Endodermal cell (in vitro differentiated cells): Measurements from ENCODE around the gene PMM2. TPM values are rescaled to one million over a fixed set of nuclear protein-coding genes. Genes with fewer than 3 reads are reported as not detected.
"Not testable (repeated sequence)": the region's sequence is repeated elsewhere in the genome, so short reads cannot be mapped to it uniquely, and the experiment has no call there.

ENCODE experiments used
- DNase-seq: peaks from one replicate; pipeline ENCODE4 v3.0.0-alpha.2; 2017
- H3K27ac ChIP-seq: 2 replicates; pipeline ENCODE4 v1.5.1; 2013; ENCODE audit warnings: mild to moderate bottlenecking, low read depth, low read length, moderate library complexity
- H3K27me3 ChIP-seq: 2 replicates; pipeline ENCODE4 v1.6.1; 2013; ENCODE audit warnings: mild to moderate bottlenecking, low read length, moderate library complexity; ENCODE audit not compliant: insufficient read depth, control insufficient read depth, poor library complexity, severe bottlenecking
- H3K36me3 ChIP-seq: 2 replicates; pipeline ENCODE4 v1.7.0; 2013; ENCODE audit warnings: mild to moderate bottlenecking, low read length, moderate library complexity; ENCODE audit not compliant: control insufficient read depth, insufficient read depth
- H3K4me1 ChIP-seq: one replicate; pipeline ENCODE4 v1.7.0; 2013; ENCODE audit warnings: low read length; ENCODE audit not compliant: control insufficient read depth, insufficient read depth
- H3K4me3 ChIP-seq: 2 replicates; pipeline ENCODE4 v1.5.1; 2013; ENCODE audit warnings: mild to moderate bottlenecking, low read length, moderate library complexity
- H3K9ac ChIP-seq: 2 replicates; pipeline ENCODE4 v1.6.1; 2013; ENCODE audit warnings: mild to moderate bottlenecking, low read length, moderate library complexity; ENCODE audit not compliant: poor library complexity, severe bottlenecking; ENCODE audit errors: extremely low read depth
- H3K9me3 ChIP-seq: 2 replicates; pipeline ENCODE4 v1.6.1; 2013; ENCODE audit warnings: mild to moderate bottlenecking, low read length, moderate library complexity; ENCODE audit not compliant: control insufficient read depth
- H3K27ac Mint-ChIP-seq: 2 replicates; pipeline ENCODE4 v1.8.0; 2020; ENCODE audit warnings: mixed read lengths
- H3K27me3 Mint-ChIP-seq: 2 replicates; pipeline ENCODE4 v1.8.0; 2021; ENCODE audit warnings: mild to moderate bottlenecking, mixed read lengths; ENCODE audit not compliant: insufficient read depth
- H3K36me3 Mint-ChIP-seq: 2 replicates; pipeline ENCODE4 v1.8.0; 2020; ENCODE audit warnings: low read depth, mixed read lengths
- H3K4me1 Mint-ChIP-seq: 2 replicates; pipeline ENCODE4 v1.8.0; 2020; ENCODE audit warnings: mixed read lengths
- H3K4me3 Mint-ChIP-seq: 2 replicates; pipeline ENCODE4 v1.8.0; 2020; ENCODE audit warnings: mild to moderate bottlenecking, moderate library complexity, mixed read lengths
- H3K9me3 Mint-ChIP-seq: 2 replicates; pipeline ENCODE4 v1.8.0; 2020; ENCODE audit warnings: mild to moderate bottlenecking, mixed read lengths
- CTCF ChIP-seq: fragments of 200-600 bp; sonication (generic); conservative IDR thresholded peaks from 2 replicates; pipeline ENCODE4 v1.5.0; 2021; ENCODE audit warnings: antibody characterized with exemption, mild to moderate bottlenecking
- WGBS, 2 experiments: methylation state at CpG; one replicate each; pipeline versions ENCODE4 v1.1.5 to v1.1.7; 2013; ENCODE audit warnings: missing lambda C conversion rate in 2 of 2, mixed read lengths in 1 of 2; ENCODE audit not compliant: insufficient coverage in 1 of 2, insufficient read length in 1 of 2; 5-methylcytosine and 5-hydroxymethylcytosine counted together
- total RNA-seq, 2 donors: library from RNA; stranded (reverse); fragmentation: NEBNext Ultra II Directional in 1 of 2; extraction: Animal tissue kit (Norgen Biotek cat#: 25700) in 1 of 2; gene quantifications; 2 replicates in 1 of 2; 3 replicates in 1 of 2; pipeline ENCODE4 v1.2.1, GENCODE V29; 2021

Gene PMM2
- total RNA-seq, 2 donors from 2014 or later: 47.6 to 48.2 TPM

DNA sequence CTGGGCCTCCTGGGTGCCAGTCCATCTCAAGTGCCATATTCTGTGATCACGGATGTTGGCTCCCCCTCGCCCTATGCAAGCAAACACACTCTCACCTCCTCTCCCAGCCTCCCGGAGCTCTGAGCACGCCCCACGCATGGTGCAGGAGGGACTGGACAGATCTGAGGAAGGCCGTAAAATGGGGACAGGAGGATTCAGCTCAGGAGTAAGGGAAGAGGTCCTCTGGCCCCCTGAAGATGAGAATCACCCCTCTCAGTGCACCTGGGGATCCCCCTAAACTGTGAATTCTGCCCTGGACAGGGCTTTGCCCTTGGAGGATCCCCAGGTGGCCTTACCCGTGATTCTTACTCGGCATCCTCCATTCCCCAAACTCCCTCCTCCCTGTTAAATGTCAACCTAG lies 15.8 kb upstream of the PMM2 start:
- Mint-ChIP-seq H3K27ac (no peak overlapping the region), H3K9me3 (peaks cover 3% of the 10 kb centered on the region), H3K4me3 (no peak overlapping the region), H3K36me3 (peaks cover 8% of the 10 kb centered on the region), H3K27me3 (peaks cover 26% of the 10 kb centered on the region), H3K4me1 (peaks cover 15% of the 10 kb centered on the region)
- no peaks in the 10 kb centered on the region for H3K9me3 ChIP-seq
- no peak overlapping the region for H3K4me3 ChIP-seq
- H3K27ac ChIP-seq: no peak overlapping the region
- 90 to 91% methylated on average over 5 to 8 of the region's 8 CpGs for WGBS, 2 experiments
- no peak for DNase-seq
- no peaks in the 10 kb centered on the region for H3K27me3 ChIP-seq
- no peaks in the 10 kb centered on the region for H3K36me3 ChIP-seq
- no peak overlapping the region for H3K9ac ChIP-seq
- no peak for TF ChIP-seq CTCF
- H3K4me1 ChIP-seq: no peaks in the 10 kb centered on the region

DNA sequence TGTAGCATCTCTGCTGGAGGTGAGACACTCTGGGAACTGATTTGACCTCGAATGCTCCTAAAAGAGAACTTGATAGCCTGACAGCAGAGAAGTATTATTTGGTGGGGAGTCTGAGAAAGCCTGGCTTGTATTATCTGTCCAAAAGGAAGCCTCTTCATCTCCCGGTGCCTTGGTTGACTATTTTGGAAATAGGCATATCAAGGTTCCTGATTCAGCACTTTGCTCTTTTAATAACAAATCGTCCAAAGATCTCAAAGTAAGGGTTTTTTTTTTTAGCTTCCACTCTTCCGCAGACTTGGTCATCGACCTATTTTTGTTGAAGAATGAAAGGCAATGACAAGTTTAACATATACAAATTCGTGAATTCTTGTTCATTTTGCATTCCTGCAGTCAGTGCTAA lies 15.0 kb upstream of the PMM2 start:
- no peak overlapping the region for H3K4me3 ChIP-seq
- 87 to 88% methylated on average over 6 of the region's 6 CpGs for WGBS, 2 experiments
- peaks cover 26% of the 10 kb centered on the region for H3K27me3 Mint-ChIP-seq

DNA sequence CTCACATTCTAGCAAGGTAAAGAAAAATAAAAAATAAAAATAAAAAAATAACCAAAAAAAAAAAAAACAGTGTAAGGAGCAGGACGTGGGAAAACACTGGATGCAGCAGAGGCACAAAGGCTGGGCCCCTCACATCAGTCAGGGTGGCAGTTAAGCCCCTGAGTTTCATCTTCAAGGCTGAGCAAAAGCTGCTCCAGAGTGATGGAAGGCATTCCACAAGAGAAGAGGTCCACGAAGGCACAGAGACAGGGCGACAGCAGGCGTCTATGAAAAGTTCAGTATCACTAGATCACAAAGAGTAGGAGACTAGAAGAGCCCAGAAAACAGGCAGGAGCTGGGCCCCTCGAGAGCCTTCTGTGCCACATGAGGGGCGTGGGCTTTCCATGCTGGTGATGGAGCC lies 12.2 kb upstream of the PMM2 start:
- Mint-ChIP-seq H3K36me3 (no peaks in the 10 kb centered on the region), H3K9me3 (no peaks in the 10 kb centered on the region), H3K4me1 (peaks cover 15% of the 10 kb centered on the region), H3K4me3 (no peak overlapping the region), H3K27ac (no peak overlapping the region), H3K27me3 (peaks cover 21% of the 10 kb centered on the region)
- H3K27ac ChIP-seq: no peak overlapping the region
- no peaks in the 10 kb centered on the region for H3K27me3 ChIP-seq
- no peaks in the 10 kb centered on the region for H3K36me3 ChIP-seq
- no peak for DNase-seq
- TF ChIP-seq CTCF: no peak
- no peak overlapping the region for H3K9ac ChIP-seq
- WGBS, 2 experiments: 92 to 93% methylated on average over 6 of the region's 6 CpGs
- no peak overlapping the region for H3K4me3 ChIP-seq
- no peaks in the 10 kb centered on the region for H3K9me3 ChIP-seq
- H3K4me1 ChIP-seq: no peaks in the 10 kb centered on the region

More for the DNA sequence above, 15.0 kb upstream of the PMM2 start:
- Histone ChIP-seq H3K27me3 (no peaks in the 10 kb centered on the region), H3K4me1 (no peaks in the 10 kb centered on the region), H3K9me3 (no peaks in the 10 kb centered on the region), H3K36me3 (no peaks in the 10 kb centered on the region), H3K27ac (no peak overlapping the region), H3K9ac (no peak overlapping the region)
- no peaks in the 10 kb centered on the region for H3K9me3 Mint-ChIP-seq
- peaks cover 15% of the 10 kb centered on the region for H3K4me1 Mint-ChIP-seq
- no peak overlapping the region for H3K27ac Mint-ChIP-seq
- no peak for DNase-seq
- no peak overlapping the region for H3K4me3 Mint-ChIP-seq
- H3K36me3 Mint-ChIP-seq: peaks cover 3% of the 10 kb centered on the region
- no peak for TF ChIP-seq CTCF

DNA sequence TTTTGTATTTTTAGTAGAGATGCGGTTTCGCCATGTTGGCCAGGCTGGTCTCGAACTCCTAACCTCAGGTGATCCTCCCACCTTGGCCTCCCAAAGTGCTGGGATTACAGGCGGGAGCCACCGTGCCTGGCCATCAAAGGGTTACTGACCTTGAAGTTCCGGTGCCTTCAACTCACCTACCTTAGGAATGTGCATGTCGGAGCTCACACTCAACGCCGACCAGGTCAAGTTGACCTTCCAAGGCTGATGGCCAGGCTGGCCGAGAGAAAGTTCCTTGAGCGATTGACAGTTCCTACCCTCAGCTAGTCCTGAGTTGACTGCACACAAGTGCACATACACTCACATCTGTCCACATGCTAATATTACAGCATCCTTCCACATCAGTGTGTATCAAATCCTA lies 11.3 kb upstream of the PMM2 start:
- not testable (repeated sequence) for H3K27ac Mint-ChIP-seq, H3K9ac ChIP-seq, H3K9me3 Mint-ChIP-seq, H3K9me3 ChIP-seq, DNase-seq, H3K36me3 Mint-ChIP-seq, H3K4me3 Mint-ChIP-seq, H3K36me3 ChIP-seq, H3K27me3 ChIP-seq, H3K4me1 ChIP-seq, H3K27ac ChIP-seq, H3K4me3 ChIP-seq
- Mint-ChIP-seq H3K4me1 (peaks cover 15% of the 10 kb centered on the region), H3K27me3 (peaks cover 14% of the 10 kb centered on the region)
- WGBS, 2 experiments: 95 to 98% methylated on average over 9 to 11 of the region's 11 CpGs
